Subcutaneous adipose tissue (tissue), 4 donors: ENCODE measurements around the gene PSMB5. TPM values are rescaled to one million over a fixed set of nuclear protein-coding genes. Genes with fewer than 3 reads are reported as not detected.

Experiments
- CTCF ChIP-seq: fragments of 450-650 bp; IDR thresholded peaks from one replicate; pipeline ENCODE4 v1.5.1; 2016; ENCODE audit warnings: low read depth, mild to moderate bottlenecking, control low read depth, antibody characterized with exemption, moderate library complexity
- total RNA-seq, 4 donors: library from RNA; depleted of rRNA; stranded (reverse); fragments of >200 nt; gene quantifications; one replicate each; pipeline ENCODE4 v1.1.0, GENCODE V29; 2016

The PSMB5 gene
- total RNA-seq, 4 donors from 2014 or later = 81.6 to 131 (median 104) TPM

GRCh38 chr14:23071921-23072539 is 37.3 kb upstream of the PSMB5 start:
- no peak for TF ChIP-seq CTCF

GRCh38 chr14:23071244-23071920 is 36.7 kb upstream of the PSMB5 start:
- no peak for TF ChIP-seq CTCF

- no peak for TF ChIP-seq CTCF
Observed at GRCh38 chr14:23070262-23071129, 35.8 kb upstream of the PSMB5 start.

- no peak for TF ChIP-seq CTCF
Observed at GRCh38 chr14:23069413-23069806, 34.7 kb upstream of the PSMB5 start.

- TF ChIP-seq CTCF = no peak
Observed at GRCh38 chr14:23068789-23069412, 34.2 kb upstream of the PSMB5 start.

GRCh38 chr14:23067847-23068788 is 33.4 kb upstream of the PSMB5 start:
- no peak for TF ChIP-seq CTCF
